GM12878 (cell line): Measurements from ENCODE around the gene SEC31A. TPM values are rescaled to one million over a fixed set of nuclear protein-coding genes. Genes with fewer than 3 reads are reported as not detected.

Experiments
- ATAC-seq: fragments of 200-7000 bp; cut with Tn5 transposase; 3 replicates; pipeline ENCODE4 v1.9.1; 2020; ENCODE audit warnings: mild to moderate bottlenecking, moderate library complexity
- BruUV-seq: library from RNA; stranded (reverse); fragments of 400-500 nt; replicated peaks from 2 replicates; lab custom pipeline; 2021; lab: Mats Ljungman, UMichigan
- CTCF ChIA-PET: fragments of 300-600 bp; sonication (Branson Sonifier 250); formaldehyde crosslinking; extraction: SDS; loops from one replicate; lab custom pipeline; 2021; ENCODE audit warnings: inconsistent platforms; lab: Yijun Ruan, JAX
- POLR2A ChIA-PET: fragments of 350-600 bp; formaldehyde crosslinking; extraction: SDS; loops from one replicate; lab custom pipeline; 2021; ENCODE audit warnings: inconsistent platforms; lab: Charles Lee
- RAD21 ChIA-PET: fragments of 300-600 bp; sonication (Branson Sonifier 250); formaldehyde crosslinking; loops from one replicate; lab custom pipeline; 2023; ENCODE audit warnings: antibody characterized with exemption; ENCODE audit not compliant: unreplicated experiment; lab: Charles Lee
- SMC1A ChIA-PET: fragments of 300-600 bp; sonication (Branson Sonifier 250); formaldehyde crosslinking; loops from one replicate; lab custom pipeline; 2023; ENCODE audit not compliant: unreplicated experiment, uncharacterized antibody; lab: Charles Lee
- DNase-seq: peaks from one replicate; pipeline ENCODE4 v3.0.0-alpha.2; 2011; ENCODE audit warnings: low read depth, low spot score
- FAIRE-seq: peaks from 3 replicates; lab custom pipeline; 2011; peaks lifted over from hg19 to GRCh38; lab: Jason Lieb, UNC
- H2AFZ ChIP-seq: 2 replicates; pipeline ENCODE4 v1.6.0; 2011; ENCODE audit warnings: low read depth, low read length, control low read depth; ENCODE audit not compliant: control insufficient read depth
- H3K27ac ChIP-seq: 2 replicates; pipeline ENCODE4 v1.5.1; 2011; ENCODE audit warnings: control low read depth; ENCODE audit not compliant: control insufficient read depth, insufficient read depth
- H3K27me3 ChIP-seq, 2 experiments: replicated peaks in 1 of 2; 2 replicates each; pipeline versions ENCODE4 v1.6.0 to v1.6.1; 2011; ENCODE audit warnings: low read length in 1 of 2; ENCODE audit not compliant: control insufficient read depth in 2 of 2, insufficient read depth in 2 of 2
- H3K36me3 ChIP-seq, 2 experiments: 2 replicates each; pipeline ENCODE4 v1.5.1; 2011; ENCODE audit warnings: low read length in 1 of 2; ENCODE audit not compliant: control insufficient read depth in 2 of 2, insufficient read depth in 2 of 2
- H3K4me1 ChIP-seq: 2 replicates; pipeline ENCODE4 v1.6.1; 2011; ENCODE audit warnings: mild to moderate bottlenecking, low read length, moderate library complexity, mixed read lengths; ENCODE audit not compliant: control insufficient read depth, insufficient read depth
- H3K4me2 ChIP-seq: 2 replicates; pipeline ENCODE4 v1.6.0; 2011; ENCODE audit warnings: control low read depth; ENCODE audit not compliant: control insufficient read depth, insufficient read depth
- H3K4me3 ChIP-seq: fragments of 200-600 bp; sonication (generic); 2 replicates; pipeline ENCODE4 v1.5.1; 2016
- H3K79me2 ChIP-seq: 2 replicates; pipeline ENCODE4 v1.6.0; 2011; ENCODE audit warnings: low read length; ENCODE audit not compliant: control insufficient read depth, insufficient read depth
- H3K9ac ChIP-seq: 2 replicates; pipeline ENCODE4 v1.8.0; 2011; ENCODE audit warnings: low read length, control low read depth, mixed read lengths; ENCODE audit not compliant: control insufficient read depth, insufficient read depth
- H3K9me3 ChIP-seq: replicated peaks from 3 replicates; pipeline ENCODE4 v1.5.1; 2011; ENCODE audit warnings: mild to moderate bottlenecking, low read length; ENCODE audit not compliant: control insufficient read depth, insufficient read depth
- H4K20me1 ChIP-seq: 2 replicates; pipeline ENCODE4 v1.6.0; 2011; ENCODE audit not compliant: control insufficient read depth, insufficient read depth
- ATF7 ChIP-seq: fragments of 450-650 bp; IDR thresholded peaks from 2 replicates; pipeline ENCODE4 v1.6.1; 2016; ENCODE audit warnings: low read depth, mild to moderate bottlenecking
- BRCA1 ChIP-seq: IDR thresholded peaks from 2 replicates; pipeline ENCODE4 v1.6.1; 2011; ENCODE audit warnings: low read depth, low read length, improper control_type of control experiment
- CBFB ChIP-seq: IDR thresholded peaks from 2 replicates; pipeline ENCODE4 v1.6.1; 2016; ENCODE audit warnings: antibody characterized with exemption, low read depth
- CBX5 ChIP-seq: sonication (generic); IDR thresholded peaks from 2 replicates; pipeline ENCODE4 v1.6.1; 2016; ENCODE audit warnings: low read depth, moderate library complexity, mild to moderate bottlenecking, inconsistent platforms
- FOS ChIP-seq: IDR thresholded peaks from 3 replicates; pipeline ENCODE4 v1.6.1; 2011; ENCODE audit warnings: borderline replicate concordance; ENCODE audit not compliant: insufficient read length; ENCODE audit errors: extremely low read depth
- IKZF2 ChIP-seq, 2 experiments: fragments of 450-650 bp; IDR thresholded peaks; 2 replicates each; pipeline ENCODE4 v1.6.1; 2017; ENCODE audit warnings: mild to moderate bottlenecking in 2 of 2, moderate library complexity in 2 of 2
- KDM1A ChIP-seq: fragments of 200-600 bp; sonication (generic); IDR thresholded peaks from 2 replicates; pipeline ENCODE4 v1.6.1; 2016; ENCODE audit warnings: borderline replicate concordance
- LARP7 ChIP-seq: fragments of 450-650 bp; IDR thresholded peaks from 2 replicates; pipeline ENCODE4 v1.6.1; 2017; ENCODE audit warnings: mild to moderate bottlenecking
- MEF2B ChIP-seq: fragments of 450-650 bp; IDR thresholded peaks from 2 replicates; pipeline ENCODE4 v1.6.1; 2018; ENCODE audit warnings: mild to moderate bottlenecking, moderate library complexity; ENCODE audit not compliant: partially characterized antibody, poor library complexity, severe bottlenecking
- MLLT1 ChIP-seq: fragments of 450-650 bp; IDR thresholded peaks from 2 replicates; pipeline ENCODE4 v1.6.1; 2016; ENCODE audit warnings: mild to moderate bottlenecking
- NFIC ChIP-seq: IDR thresholded peaks from 2 replicates; pipeline ENCODE4 v1.6.1; 2012; ENCODE audit warnings: low read depth, mild to moderate bottlenecking, inconsistent platforms, low read length, moderate library complexity
- NR2C1 ChIP-seq: fragments of 450-650 bp; IDR thresholded peaks from 2 replicates; pipeline ENCODE4 v1.6.1; 2017; ENCODE audit warnings: antibody characterized with exemption, mild to moderate bottlenecking, moderate library complexity
- NRF1 ChIP-seq: conservative IDR thresholded peaks from 2 replicates; pipeline ENCODE4 v1.6.1; 2011; ENCODE audit warnings: mild to moderate bottlenecking, low read depth, low read length, improper control_type of control experiment
- PAX5 ChIP-seq: IDR thresholded peaks from 2 replicates; pipeline ENCODE4 v1.6.1; 2011; ENCODE audit warnings: low read depth, low read length, borderline replicate concordance
- RELA ChIP-seq: fragments of 450-650 bp; IDR thresholded peaks from 2 replicates; pipeline ENCODE4 v1.8.0; 2014; ENCODE audit warnings: borderline replicate concordance; ENCODE audit not compliant: partially characterized antibody
- SREBF1 ChIP-seq: IDR thresholded peaks from 2 replicates; pipeline ENCODE4 v1.6.1; 2012; ENCODE audit warnings: mild to moderate bottlenecking, low read length
- SUZ12 ChIP-seq: fragments of 200-600 bp; sonication (generic); IDR thresholded peaks from one replicate; pipeline ENCODE4 v1.6.1; 2018; ENCODE audit warnings: antibody characterized with exemption, mild to moderate bottlenecking; ENCODE audit not compliant: unreplicated experiment
- TARDBP ChIP-seq: IDR thresholded peaks from 2 replicates; pipeline ENCODE4 v1.6.1; 2016; ENCODE audit warnings: borderline replicate concordance
- WGBS: methylation state at CpG from one replicate; pipeline ENCODE4 v1.1.6; 2016; ENCODE audit warnings: low lambda C conversion rate; ENCODE audit not compliant: insufficient replicate concordance, insufficient coverage; ENCODE audit errors: missing lambda C conversion rate; 5-methylcytosine and 5-hydroxymethylcytosine counted together
- in situ Hi-C: fragments of 300-500 bp; cut with MboI; formaldehyde crosslinking; loops from 9 replicates; pipeline ENCODE4 v1.14.3; 2018; ENCODE audit warnings: mixed read lengths
- intact Hi-C: fragments of 100-400 bp; cut with micrococcal nuclease; formaldehyde crosslinking; loops from one replicate; pipeline ENCODE4 v1.14.2; 2022; ENCODE audit not compliant: unreplicated experiment
- polyA plus RNA-seq, 11 experiments: library from polyadenylated mRNA; depleted of rRNA in 4 of 11; unstranded in 6 of 11; stranded (reverse) in 5 of 11; fragments of >200 nt; fragmentation: Nextera tagmentation in 4 of 11; fragmentation: Illumina TruSeq in 1 of 11; extraction: Ambion mirVana in 4 of 11; extraction: Trizol in 1 of 11; gene quantifications; 1 replicate in 1 of 11; 2 replicates in 10 of 11; pipeline versions ENCODE4 v1.2.1 to v1.2.3, GENCODE V29; 2011 to 2016; ENCODE audit warnings: inconsistent platforms in 2 of 11, missing spikeins in 2 of 11, low read depth in 1 of 11
- total RNA-seq, 4 experiments: library from RNA; depleted of rRNA in 3 of 4; stranded (reverse); fragments of >200 nt in 3 of 4; fragmentation: Illumina TruSeq in 1 of 4; extraction: Trizol in 1 of 4; gene quantifications; 2 replicates each; pipeline versions ENCODE4 v1.2.1 to v1.2.3, GENCODE V29; 2013 to 2021
- TF ChIP-seq, protein P1 (sequence below): IDR thresholded peaks from 2 replicates; pipeline ENCODE4 v1.6.1; 2012; ENCODE audit warnings: low read length, inconsistent platforms

Gene SEC31A
- total and polyA plus RNA-seq, 10 of the 15 experiments (the other 5 are each of a cell fraction or from before 2014, with no cell fraction given): 74.6 to 171 (median 129) TPM

- no peak overlapping the region for H3K4me3 ChIP-seq
- no peak overlapping the region for H2AFZ ChIP-seq
- ATAC-seq (no peak), DNase-seq (no peak), FAIRE-seq (no peak)
- POLR2A ChIA-PET: no interaction called here
- RAD21 ChIA-PET: no interaction called here
- BruUV-seq: no TSS peak
- H4K20me1 ChIP-seq: no peaks in the 10 kb centered on the region
- H3K9ac ChIP-seq: no peak overlapping the region
- intact Hi-C loops (no loop called here), in situ Hi-C loops (no loop called here)
- TF ChIP-seq SREBF1: no peak
- no peak for TF ChIP-seq FOS
- TF ChIP-seq NR2C1: no peak
- no peak for TF ChIP-seq IKZF2 (IDR thresholded peaks at IDR 0.05)
- TF ChIP-seq NFIC: no peak
- TF ChIP-seq, protein P1, sequence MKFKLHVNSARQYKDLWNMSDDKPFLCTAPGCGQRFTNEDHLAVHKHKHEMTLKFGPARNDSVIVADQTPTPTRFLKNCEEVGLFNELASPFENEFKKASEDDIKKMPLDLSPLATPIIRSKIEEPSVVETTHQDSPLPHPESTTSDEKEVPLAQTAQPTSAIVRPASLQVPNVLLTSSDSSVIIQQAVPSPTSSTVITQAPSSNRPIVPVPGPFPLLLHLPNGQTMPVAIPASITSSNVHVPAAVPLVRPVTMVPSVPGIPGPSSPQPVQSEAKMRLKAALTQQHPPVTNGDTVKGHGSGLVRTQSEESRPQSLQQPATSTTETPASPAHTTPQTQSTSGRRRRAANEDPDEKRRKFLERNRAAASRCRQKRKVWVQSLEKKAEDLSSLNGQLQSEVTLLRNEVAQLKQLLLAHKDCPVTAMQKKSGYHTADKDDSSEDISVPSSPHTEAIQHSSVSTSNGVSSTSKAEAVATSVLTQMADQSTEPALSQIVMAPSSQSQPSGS: no peak
- TF ChIP-seq CBX5: no peak
- no peak for TF ChIP-seq RELA
- no peak for TF ChIP-seq CBFB
- TF ChIP-seq KDM1A: no peak
- no peak for TF ChIP-seq NRF1
- TF ChIP-seq MLLT1: no peak
- no peak for TF ChIP-seq PAX5
- TF ChIP-seq SUZ12: no peak
- TF ChIP-seq ATF7: no peak
- TF ChIP-seq BRCA1: no peak
- TF ChIP-seq MEF2B: no peak
- no peak for TF ChIP-seq LARP7
- TF ChIP-seq TARDBP: no peak
- CTCF ChIA-PET: interaction anchor here (0.6 kb wide), 1 partner anchor 47 kb away, joined by 4 read pairs; no protein-coding TSS in a partner anchor
- no peak overlapping the region for H3K27ac ChIP-seq
- H3K4me2 ChIP-seq: no peak overlapping the region
- WGBS: 31% methylated on average over 3 of the region's 3 CpGs
- no peaks in the 10 kb centered on the region; the same call in 2 of the 3 replicates for H3K9me3 ChIP-seq
- no peaks in the 10 kb centered on the region for H3K79me2 ChIP-seq
- no peaks in the 10 kb centered on the region for H3K4me1 ChIP-seq
- no peaks in the 10 kb centered on the region; a peak in 1 of 4 replicates for H3K27me3 ChIP-seq
- SMC1A ChIA-PET: interaction anchor here (1.1 kb wide), 1 partner anchor 32 kb away, joined by 3 read pairs; no protein-coding TSS in a partner anchor
- no peaks in the 10 kb centered on the region for H3K36me3 ChIP-seq
Observed at GRCh38 chr4:82770607-82771006, 120.3 kb downstream of the SEC31A start.
